Endothelial cell (in vitro differentiated cells): ENCODE results near the gene FAM117A. TPM values are rescaled to one million over a fixed set of nuclear protein-coding genes. Genes with fewer than 3 reads are reported as not detected.

Source experiments
- DNase-seq: peaks from one replicate; pipeline ENCODE4 v3.0.0; 2021; ENCODE audit warnings: low spot score
- H3K27ac Mint-ChIP-seq: one replicate; pipeline ENCODE4 v1.8.0; 2021; ENCODE audit warnings: mixed read lengths, inconsistent platforms; ENCODE audit not compliant: unreplicated experiment
- H3K27me3 Mint-ChIP-seq: one replicate; pipeline ENCODE4 v1.8.0; 2021; ENCODE audit warnings: mild to moderate bottlenecking, moderate library complexity, mixed read lengths, inconsistent platforms; ENCODE audit not compliant: unreplicated experiment
- H3K36me3 Mint-ChIP-seq: one replicate; pipeline ENCODE4 v1.8.0; 2021; ENCODE audit warnings: mild to moderate bottlenecking, low read depth, mixed read lengths, inconsistent platforms; ENCODE audit not compliant: unreplicated experiment
- H3K4me1 Mint-ChIP-seq: one replicate; pipeline ENCODE4 v1.8.0; 2021; ENCODE audit warnings: mild to moderate bottlenecking, mixed read lengths, inconsistent platforms; ENCODE audit not compliant: unreplicated experiment
- H3K4me3 Mint-ChIP-seq: one replicate; pipeline ENCODE4 v1.8.0; 2021; ENCODE audit warnings: mild to moderate bottlenecking, mixed read lengths, inconsistent platforms; ENCODE audit not compliant: unreplicated experiment
- H3K9me3 Mint-ChIP-seq: one replicate; pipeline ENCODE4 v1.8.0; 2021; ENCODE audit warnings: mixed read lengths, inconsistent platforms; ENCODE audit not compliant: unreplicated experiment
- total RNA-seq: library from RNA; stranded (reverse); fragmentation: NEBNext Ultra II Directional; extraction: Animal tissue kit (Norgen Biotek cat#: 25700); gene quantifications from one replicate; pipeline ENCODE4 v1.2.1, GENCODE V29; 2021; ENCODE audit not compliant: unreplicated experiment
- TF ChIP-seq, protein P1 (sequence below): fragments of 200-600 bp; sonication (generic); IDR thresholded peaks from one replicate; pipeline ENCODE4 v1.5.0; 2021; ENCODE audit warnings: antibody characterized with exemption; ENCODE audit not compliant: unreplicated experiment

Gene FAM117A
- total RNA-seq, 1 donor from 2014 or later = 9.2 TPM

- Mint-ChIP-seq H3K27me3 (no peaks in the 10 kb centered on the region), H3K9me3 (no peaks in the 10 kb centered on the region), H3K4me3 (no peak overlapping the region), H3K4me1 (peaks cover 3% of the 10 kb centered on the region), H3K36me3 (no peaks in the 10 kb centered on the region), H3K27ac (no peak overlapping the region)
- DNase-seq = no peak
- TF ChIP-seq, protein P1, sequence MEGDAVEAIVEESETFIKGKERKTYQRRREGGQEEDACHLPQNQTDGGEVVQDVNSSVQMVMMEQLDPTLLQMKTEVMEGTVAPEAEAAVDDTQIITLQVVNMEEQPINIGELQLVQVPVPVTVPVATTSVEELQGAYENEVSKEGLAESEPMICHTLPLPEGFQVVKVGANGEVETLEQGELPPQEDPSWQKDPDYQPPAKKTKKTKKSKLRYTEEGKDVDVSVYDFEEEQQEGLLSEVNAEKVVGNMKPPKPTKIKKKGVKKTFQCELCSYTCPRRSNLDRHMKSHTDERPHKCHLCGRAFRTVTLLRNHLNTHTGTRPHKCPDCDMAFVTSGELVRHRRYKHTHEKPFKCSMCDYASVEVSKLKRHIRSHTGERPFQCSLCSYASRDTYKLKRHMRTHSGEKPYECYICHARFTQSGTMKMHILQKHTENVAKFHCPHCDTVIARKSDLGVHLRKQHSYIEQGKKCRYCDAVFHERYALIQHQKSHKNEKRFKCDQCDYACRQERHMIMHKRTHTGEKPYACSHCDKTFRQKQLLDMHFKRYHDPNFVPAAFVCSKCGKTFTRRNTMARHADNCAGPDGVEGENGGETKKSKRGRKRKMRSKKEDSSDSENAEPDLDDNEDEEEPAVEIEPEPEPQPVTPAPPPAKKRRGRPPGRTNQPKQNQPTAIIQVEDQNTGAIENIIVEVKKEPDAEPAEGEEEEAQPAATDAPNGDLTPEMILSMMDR = no peak
Measured at GRCh38 chr17:49776551-49777300, 12.8 kb upstream of the FAM117A start.

DNA sequence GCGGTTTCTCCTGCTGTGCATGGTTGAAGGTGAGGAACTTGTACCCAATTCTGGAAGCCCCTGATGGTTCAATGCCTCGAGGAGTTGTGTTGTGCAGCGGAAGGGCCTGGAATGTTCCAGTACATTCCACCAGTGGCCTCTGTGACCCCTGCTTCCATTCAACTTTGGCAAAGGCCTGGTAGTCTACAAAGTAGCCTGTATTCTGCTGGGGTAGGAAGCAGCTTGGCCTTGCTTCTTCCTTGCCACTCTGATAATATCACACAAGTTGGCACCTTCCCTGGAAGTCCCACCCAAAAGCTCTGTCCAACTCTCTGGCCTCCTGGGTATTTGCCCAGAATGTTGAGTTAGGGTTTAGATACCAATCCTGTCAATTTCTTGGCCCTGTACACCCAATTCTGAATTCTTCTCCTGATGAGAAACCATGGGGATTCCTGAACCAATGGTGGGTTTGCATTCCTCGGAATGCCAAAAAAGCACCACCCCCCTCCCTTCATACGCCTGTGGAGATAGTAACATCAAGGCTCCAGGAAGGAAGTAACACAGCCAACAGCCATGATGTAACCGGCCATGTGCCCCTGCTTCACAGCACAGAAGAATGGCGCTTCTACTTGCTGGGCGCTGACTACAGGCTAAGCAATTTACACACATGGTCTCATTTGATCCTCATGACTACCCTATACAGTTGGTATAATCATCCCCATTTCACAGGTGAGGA lies 11.8 kb upstream of the FAM117A start:
- Mint-ChIP-seq H3K36me3 (no peaks in the 10 kb centered on the region), H3K4me3 (no peak overlapping the region), H3K9me3 (no peaks in the 10 kb centered on the region), H3K4me1 (peaks cover 3% of the 10 kb centered on the region), H3K27me3 (no peaks in the 10 kb centered on the region), H3K27ac (no peak overlapping the region)
- DNase-seq = no peak
- TF ChIP-seq, protein P1 = no peak

DNA sequence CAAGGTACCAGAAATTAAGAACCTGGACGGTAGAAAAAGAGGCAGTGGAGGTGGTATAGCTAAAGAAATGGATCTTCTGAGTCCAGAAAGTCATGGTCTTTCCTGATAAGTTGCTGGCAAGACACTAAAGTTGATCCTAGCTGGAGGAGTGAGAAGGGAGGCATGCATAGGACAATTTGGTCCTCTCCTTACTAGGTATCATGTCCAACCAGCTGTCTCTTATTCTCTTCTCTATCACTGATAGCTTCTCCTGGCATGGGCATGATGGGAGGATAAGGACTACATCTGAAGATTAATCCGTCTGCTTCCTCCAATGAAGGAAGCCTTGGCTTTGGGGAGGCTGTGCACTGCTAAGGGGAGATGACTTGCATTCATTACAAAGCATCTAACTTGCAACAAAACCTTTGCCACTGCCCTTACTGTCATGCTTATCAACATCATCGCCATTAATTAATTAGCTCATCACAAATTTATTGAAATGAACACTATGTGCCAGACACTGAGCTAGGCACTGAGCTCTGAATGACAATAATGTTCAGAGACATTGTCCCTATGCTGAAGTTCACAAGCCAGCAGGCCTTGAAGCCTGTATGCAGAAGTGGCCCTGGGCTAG lies 3.1 kb upstream of the FAM117A start:
- Mint-ChIP-seq H3K36me3 (no peaks in the 10 kb centered on the region), H3K9me3 (no peaks in the 10 kb centered on the region), H3K4me1 (peaks cover 12% of the 10 kb centered on the region), H3K27ac (no peak overlapping the region), H3K27me3 (peaks cover 6% of the 10 kb centered on the region), H3K4me3 (no peak overlapping the region)
- DNase-seq = no peak
- TF ChIP-seq, protein P1 = no peak

DNA sequence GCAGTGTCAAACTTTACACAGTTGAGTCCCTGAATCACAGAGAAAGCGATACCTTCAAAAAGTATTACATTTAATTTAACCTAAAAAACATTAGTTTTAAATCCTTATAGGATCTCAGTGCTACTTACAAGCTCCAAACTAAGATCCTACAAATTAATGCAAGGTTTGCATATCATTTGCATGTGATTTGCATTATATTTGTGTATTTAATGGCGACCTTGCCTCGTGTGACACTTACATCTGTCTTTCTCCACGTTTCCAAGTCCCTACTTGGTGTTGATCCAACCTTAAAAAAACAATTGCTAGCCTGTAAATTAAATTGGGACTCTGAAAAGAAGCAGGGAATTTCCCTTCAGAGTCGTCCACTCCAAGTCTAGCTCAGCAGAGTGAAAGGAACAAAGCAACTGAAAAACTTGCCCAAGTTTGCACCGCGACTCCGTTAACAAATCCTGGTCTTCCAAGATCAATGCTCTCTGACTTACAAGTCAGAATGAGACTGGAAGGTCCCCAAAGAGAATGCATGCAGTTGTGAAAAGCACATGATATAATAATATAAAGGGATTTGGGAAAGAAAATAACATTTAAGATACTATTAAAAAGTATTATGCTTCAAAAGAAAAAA lies 739 bp upstream of the FAM117A start:
- Mint-ChIP-seq H3K4me1 (peaks cover 12% of the 10 kb centered on the region), H3K36me3 (no peaks in the 10 kb centered on the region), H3K27ac (peak overlapping the region; percentile 27), H3K27me3 (peaks cover 6% of the 10 kb centered on the region), H3K4me3 (peak overlapping the region; percentile 89), H3K9me3 (no peaks in the 10 kb centered on the region)
- no peak for DNase-seq
- TF ChIP-seq, protein P1 = no peak
